Liver (tissue), 9 donors: Measurements from ENCODE around the gene LIN9. TPM values are rescaled to one million over a fixed set of nuclear protein-coding genes. Genes with fewer than 3 reads are reported as not detected.

Experiments
- DNase-seq: peaks from one replicate; pipeline ENCODE4 v3.0.0-alpha.2; 2017; ENCODE audit warnings: low spot score
- H3K27ac ChIP-seq, 2 donors: one replicate each; pipeline ENCODE4 v1.7.0; 2013; ENCODE audit warnings: inconsistent platforms in 2 of 2, low read length in 2 of 2, control low read depth in 1 of 2, low read depth in 1 of 2, mild to moderate bottlenecking in 1 of 2
- H3K27me3 ChIP-seq, 4 donors: one replicate each; pipeline versions ENCODE4 v1.6.1 to v1.7.0; 2013; ENCODE audit warnings: low read length in 3 of 4, inconsistent platforms in 1 of 4, mild to moderate bottlenecking in 1 of 4, moderate library complexity in 1 of 4; ENCODE audit not compliant: control insufficient read depth in 4 of 4, insufficient read depth in 4 of 4
- H3K36me3 ChIP-seq, 4 donors: one replicate each; pipeline versions ENCODE4 v1.6.1 to v1.7.0; 2013; ENCODE audit warnings: low read length in 3 of 4, mild to moderate bottlenecking in 3 of 4, low read depth in 1 of 4, moderate library complexity in 1 of 4; ENCODE audit not compliant: control insufficient read depth in 4 of 4, insufficient read depth in 3 of 4
- H3K4me1 ChIP-seq, 4 donors: one replicate each; pipeline versions ENCODE4 v1.6.1 to v1.7.0; 2013; ENCODE audit warnings: low read length in 3 of 4, mild to moderate bottlenecking in 3 of 4, moderate library complexity in 1 of 4; ENCODE audit not compliant: control insufficient read depth in 4 of 4, insufficient read depth in 4 of 4
- H3K4me3 ChIP-seq, 3 donors: one replicate each; pipeline versions ENCODE4 v1.6.1 to v1.7.0; 2013; ENCODE audit warnings: low read length in 3 of 3, control low read depth in 1 of 3, low read depth in 1 of 3, mild to moderate bottlenecking in 1 of 3
- H3K9ac ChIP-seq, 2 donors: one replicate each; pipeline ENCODE4 v1.7.0; 2013; ENCODE audit warnings: low read length in 2 of 2, mild to moderate bottlenecking in 2 of 2, moderate library complexity in 2 of 2, control low read depth in 1 of 2, low read depth in 1 of 2
- H3K9me3 ChIP-seq, 4 donors: one replicate each; pipeline versions ENCODE4 v1.6.1 to v1.7.0; 2013; ENCODE audit warnings: low read length in 3 of 4; ENCODE audit not compliant: control insufficient read depth in 4 of 4
- EGR1 ChIP-seq, 2 donors: IDR thresholded peaks; 2 replicates each; pipeline ENCODE4 v1.6.1; 2016 to 2018; ENCODE audit warnings: antibody characterized with exemption in 2 of 2, low read depth in 2 of 2
- FOXA1 ChIP-seq: IDR thresholded peaks from 2 replicates; pipeline ENCODE4 v1.6.1; 2016; ENCODE audit warnings: antibody characterized with exemption
- FOXA2 ChIP-seq: IDR thresholded peaks from 2 replicates; pipeline ENCODE4 v1.6.1; 2016; ENCODE audit warnings: antibody characterized with exemption
- GABPA ChIP-seq, 2 donors: IDR thresholded peaks in 1 of 2; conservative IDR thresholded peaks in 1 of 2; 2 replicates each; pipeline ENCODE4 v1.6.1; 2016; ENCODE audit warnings: antibody characterized with exemption in 2 of 2, mild to moderate bottlenecking in 1 of 2, moderate library complexity in 1 of 2
- HNF4A ChIP-seq, 2 donors: conservative IDR thresholded peaks; 2 replicates each; pipeline ENCODE4 v1.6.1; 2016; ENCODE audit warnings: antibody characterized with exemption in 2 of 2, mild to moderate bottlenecking in 2 of 2
- HNF4G ChIP-seq: IDR thresholded peaks from 2 replicates; pipeline ENCODE4 v1.6.1; 2016; ENCODE audit warnings: antibody characterized with exemption
- JUND ChIP-seq, 2 donors: IDR thresholded peaks; 2 replicates each; pipeline ENCODE4 v1.6.1; 2016; ENCODE audit warnings: antibody characterized with exemption in 2 of 2
- NR2F2 ChIP-seq: IDR thresholded peaks from 2 replicates; pipeline ENCODE4 v1.6.1; 2016; ENCODE audit warnings: antibody characterized with exemption
- RAD21 ChIP-seq, 2 donors: IDR thresholded peaks; 2 replicates each; pipeline ENCODE4 v1.6.1; 2016; ENCODE audit warnings: antibody characterized with exemption in 2 of 2, mild to moderate bottlenecking in 2 of 2
- RXRA ChIP-seq, 2 donors: IDR thresholded peaks; 2 replicates each; pipeline ENCODE4 v1.6.1; 2017 to 2018; ENCODE audit warnings: antibody characterized with exemption in 2 of 2, mild to moderate bottlenecking in 1 of 2
- SP1 ChIP-seq: IDR thresholded peaks from 2 replicates; pipeline ENCODE4 v1.6.1; 2018; ENCODE audit warnings: antibody characterized with exemption, mild to moderate bottlenecking
- TAF1 ChIP-seq: conservative IDR thresholded peaks from 2 replicates; pipeline ENCODE4 v1.6.1; 2016; ENCODE audit warnings: antibody characterized with exemption, mild to moderate bottlenecking
- YY1 ChIP-seq: IDR thresholded peaks from 2 replicates; pipeline ENCODE4 v1.6.1; 2016; ENCODE audit warnings: antibody characterized with exemption, mild to moderate bottlenecking
- WGBS: extraction: QIAGEN DNeasy Blood & Tissue Kit; methylation state at CpG from one replicate; pipeline ENCODE4 v1.1.7; 2013; 5-methylcytosine and 5-hydroxymethylcytosine counted together
- polyA plus RNA-seq, 2 donors: library from polyadenylated mRNA; stranded (reverse) in 1 of 2; unstranded in 1 of 2; fragments of 200-250 nt in 1 of 2; fragments of >200 nt in 1 of 2; fragmentation: Nextera tagmentation in 1 of 2; extraction: Ambion mirVana in 1 of 2; gene quantifications; one replicate each; pipeline versions ENCODE4 v1.2.1 to v1.2.3, GENCODE V29; 2013 to 2015
- total RNA-seq, 2 donors: library from RNA; depleted of rRNA; stranded (reverse); fragments of >200 nt; gene quantifications; one replicate each; pipeline ENCODE4 v1.2.3, GENCODE V29; 2014
- TF ChIP-seq, protein P1 (sequence below): IDR thresholded peaks from 2 replicates; pipeline ENCODE4 v1.6.1; 2016; ENCODE audit warnings: antibody characterized with exemption
- TF ChIP-seq, protein P2 (sequence below): fragments of 150-350 bp; IDR thresholded peaks from 2 replicates; pipeline ENCODE4 v1.5.1; 2017; ENCODE audit warnings: improper control_type of control experiment, low read depth, low read length; ENCODE audit not compliant: missing input control
- TF ChIP-seq, protein P3 (sequence below): IDR thresholded peaks from 2 replicates; pipeline ENCODE4 v1.6.1; 2016; ENCODE audit warnings: antibody characterized with exemption
- TF ChIP-seq, protein P4 (sequence below): IDR thresholded peaks from 2 replicates; pipeline ENCODE4 v1.6.1; 2016; ENCODE audit warnings: antibody characterized with exemption
- TF ChIP-seq, protein P5 (sequence below): IDR thresholded peaks from 2 replicates; pipeline ENCODE4 v1.6.1; 2016; ENCODE audit warnings: antibody characterized with exemption, mild to moderate bottlenecking
- donor health status: healthy.
- donor health status: healthy.
- donor health status: healthy.
- donor health status: healthy.
- donor health status: healthy.

The LIN9 gene
- total and polyA plus RNA-seq, 4 donors, result 0.50 to 7.9 (median 1.00) TPM

DNA sequence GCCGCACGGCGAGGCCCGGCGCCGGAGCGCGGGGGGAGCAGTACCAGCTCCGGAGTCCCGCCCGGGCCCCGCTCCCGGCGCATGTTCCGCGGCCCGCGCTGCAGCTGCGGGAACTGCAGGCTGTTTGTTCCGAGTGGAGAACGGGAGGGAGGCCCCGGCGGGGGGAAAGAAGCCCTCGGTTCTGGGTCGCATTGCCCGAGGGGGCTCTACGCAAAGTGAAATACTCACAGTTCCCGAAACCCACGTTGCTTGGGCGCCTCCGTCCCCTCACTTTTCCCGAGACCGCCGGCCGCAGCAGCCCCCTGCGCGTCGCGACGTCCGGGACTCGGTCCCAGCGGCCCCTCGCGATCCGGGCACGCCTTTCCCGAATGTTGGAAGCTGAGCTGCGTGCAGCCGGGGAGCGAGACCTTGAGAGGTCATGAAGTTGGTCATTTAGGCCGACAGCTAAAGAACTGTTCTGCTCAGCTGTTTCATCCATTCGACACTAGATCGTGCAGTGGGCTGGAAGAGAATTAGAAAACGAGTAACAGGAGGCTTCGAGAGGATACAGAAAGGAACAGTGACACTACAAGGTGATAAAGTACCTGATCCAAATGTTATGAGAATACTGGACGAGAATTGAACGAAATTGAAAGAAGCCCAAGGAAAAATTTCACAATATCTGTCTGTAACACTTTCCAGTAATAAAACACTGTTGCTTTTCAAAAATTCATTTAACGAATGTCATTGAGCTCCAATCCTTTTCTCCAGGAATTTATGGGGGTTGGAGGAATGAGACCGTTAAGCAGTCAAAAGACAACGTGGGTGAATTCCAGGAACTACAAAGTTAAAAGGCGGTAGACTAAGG lies 657 bp upstream of the LIN9 start:
- 4% methylated on average over 62 of the region's 62 CpGs for WGBS
- peaks cover 3 to 18% (median 7%) of the 10 kb centered on the region in 4 donors for H3K4me1 ChIP-seq
- no peak for DNase-seq
- H3K27me3 ChIP-seq, result peaks cover 0 to 2% (median 0%) of the 10 kb centered on the region in 4 donors
- H3K27ac ChIP-seq, result peak overlapping the region; percentile 23 to 46
- H3K9ac ChIP-seq, result peak overlapping the region; percentile 47 to 53
- TF ChIP-seq, protein P1, sequence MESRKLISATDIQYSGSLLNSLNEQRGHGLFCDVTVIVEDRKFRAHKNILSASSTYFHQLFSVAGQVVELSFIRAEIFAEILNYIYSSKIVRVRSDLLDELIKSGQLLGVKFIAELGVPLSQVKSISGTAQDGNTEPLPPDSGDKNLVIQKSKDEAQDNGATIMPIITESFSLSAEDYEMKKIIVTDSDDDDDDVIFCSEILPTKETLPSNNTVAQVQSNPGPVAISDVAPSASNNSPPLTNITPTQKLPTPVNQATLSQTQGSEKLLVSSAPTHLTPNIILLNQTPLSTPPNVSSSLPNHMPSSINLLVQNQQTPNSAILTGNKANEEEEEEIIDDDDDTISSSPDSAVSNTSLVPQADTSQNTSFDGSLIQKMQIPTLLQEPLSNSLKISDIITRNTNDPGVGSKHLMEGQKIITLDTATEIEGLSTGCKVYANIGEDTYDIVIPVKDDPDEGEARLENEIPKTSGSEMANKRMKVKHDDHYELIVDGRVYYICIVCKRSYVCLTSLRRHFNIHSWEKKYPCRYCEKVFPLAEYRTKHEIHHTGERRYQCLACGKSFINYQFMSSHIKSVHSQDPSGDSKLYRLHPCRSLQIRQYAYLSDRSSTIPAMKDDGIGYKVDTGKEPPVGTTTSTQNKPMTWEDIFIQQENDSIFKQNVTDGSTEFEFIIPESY, result no peak
- no peak for TF ChIP-seq HNF4A (conservative IDR thresholded peaks at IDR 0.05)
- TF ChIP-seq HNF4G, result no peak
- no peak for TF ChIP-seq NR2F2
- no peaks in the 10 kb centered on the region for H3K36me3 ChIP-seq
- peak overlapping the region; percentile 54 to 99 (median 62) for H3K4me3 ChIP-seq
- no peaks in the 10 kb centered on the region for H3K9me3 ChIP-seq

DNA sequence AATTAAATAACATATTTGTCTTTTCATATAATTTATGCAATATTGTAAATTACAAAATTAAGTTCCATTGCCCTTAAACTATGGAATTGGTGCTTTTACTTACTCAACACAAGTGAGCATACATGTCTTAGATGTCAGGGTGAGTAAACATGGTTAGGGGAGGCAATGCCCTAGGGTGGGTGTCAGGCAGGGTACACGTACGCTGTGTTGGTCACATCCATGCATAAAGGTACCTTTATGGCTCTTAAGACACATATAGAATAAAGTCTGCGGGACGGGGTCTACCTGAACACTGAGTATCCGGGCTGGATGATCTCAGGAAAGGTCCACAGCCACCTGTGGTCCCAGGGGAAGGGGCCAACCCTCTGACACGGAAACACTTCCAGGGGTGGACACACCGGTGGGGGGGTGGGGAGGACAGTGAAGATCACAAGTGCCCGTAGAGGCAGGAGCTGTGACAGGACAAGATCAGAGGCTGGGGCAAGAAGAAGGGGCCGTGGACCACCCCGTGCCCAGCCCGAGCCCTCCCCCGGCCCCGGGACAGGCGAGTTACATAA lies 720 bp downstream of the LIN9 start:
- Histone ChIP-seq H3K27me3 (peaks cover 0 to 2% (median 0%) of the 10 kb centered on the region in 4 donors), H3K4me1 (peaks cover 3 to 18% (median 7%) of the 10 kb centered on the region in 4 donors), H3K9me3 (no peaks in the 10 kb centered on the region), H3K9ac (peak overlapping the region in 1 of 2 donors; percentile 54), H3K27ac (no peak overlapping the region), H3K36me3 (no peaks in the 10 kb centered on the region), H3K4me3 (peak overlapping the region; percentile 51 to 99 (median 86))
- no peak for TF ChIP-seq SP1
- no peak for TF ChIP-seq RAD21 (IDR thresholded peaks at IDR 0.05)
- TF ChIP-seq FOXA2, result no peak
- TF ChIP-seq NR2F2, result no peak
- no peak for TF ChIP-seq FOXA1
- no peak for TF ChIP-seq EGR1 (IDR thresholded peaks at IDR 0.05; ENCODE audit: low read depth in 2 of 2)
- TF ChIP-seq TAF1, result no peak
- no peak for TF ChIP-seq YY1
- no peak for TF ChIP-seq JUND (IDR thresholded peaks at IDR 0.05)
- TF ChIP-seq GABPA (IDR thresholded peaks at IDR 0.05 in 1 of 2, conservative IDR thresholded peaks at IDR 0.05 in 1 of 2), result no peak
- TF ChIP-seq, protein P2, sequence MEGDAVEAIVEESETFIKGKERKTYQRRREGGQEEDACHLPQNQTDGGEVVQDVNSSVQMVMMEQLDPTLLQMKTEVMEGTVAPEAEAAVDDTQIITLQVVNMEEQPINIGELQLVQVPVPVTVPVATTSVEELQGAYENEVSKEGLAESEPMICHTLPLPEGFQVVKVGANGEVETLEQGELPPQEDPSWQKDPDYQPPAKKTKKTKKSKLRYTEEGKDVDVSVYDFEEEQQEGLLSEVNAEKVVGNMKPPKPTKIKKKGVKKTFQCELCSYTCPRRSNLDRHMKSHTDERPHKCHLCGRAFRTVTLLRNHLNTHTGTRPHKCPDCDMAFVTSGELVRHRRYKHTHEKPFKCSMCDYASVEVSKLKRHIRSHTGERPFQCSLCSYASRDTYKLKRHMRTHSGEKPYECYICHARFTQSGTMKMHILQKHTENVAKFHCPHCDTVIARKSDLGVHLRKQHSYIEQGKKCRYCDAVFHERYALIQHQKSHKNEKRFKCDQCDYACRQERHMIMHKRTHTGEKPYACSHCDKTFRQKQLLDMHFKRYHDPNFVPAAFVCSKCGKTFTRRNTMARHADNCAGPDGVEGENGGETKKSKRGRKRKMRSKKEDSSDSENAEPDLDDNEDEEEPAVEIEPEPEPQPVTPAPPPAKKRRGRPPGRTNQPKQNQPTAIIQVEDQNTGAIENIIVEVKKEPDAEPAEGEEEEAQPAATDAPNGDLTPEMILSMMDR, result no peak
- TF ChIP-seq, protein P3, sequence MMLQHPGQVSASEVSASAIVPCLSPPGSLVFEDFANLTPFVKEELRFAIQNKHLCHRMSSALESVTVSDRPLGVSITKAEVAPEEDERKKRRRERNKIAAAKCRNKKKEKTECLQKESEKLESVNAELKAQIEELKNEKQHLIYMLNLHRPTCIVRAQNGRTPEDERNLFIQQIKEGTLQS, result no peak
- TF ChIP-seq, protein P1, result no peak
- no peak for TF ChIP-seq RXRA (IDR thresholded peaks at IDR 0.05)
- no peak for TF ChIP-seq HNF4A (conservative IDR thresholded peaks at IDR 0.05)
- TF ChIP-seq, protein P4, sequence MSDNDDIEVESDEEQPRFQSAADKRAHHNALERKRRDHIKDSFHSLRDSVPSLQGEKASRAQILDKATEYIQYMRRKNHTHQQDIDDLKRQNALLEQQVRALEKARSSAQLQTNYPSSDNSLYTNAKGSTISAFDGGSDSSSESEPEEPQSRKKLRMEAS, result no peak
- TF ChIP-seq, protein P5, sequence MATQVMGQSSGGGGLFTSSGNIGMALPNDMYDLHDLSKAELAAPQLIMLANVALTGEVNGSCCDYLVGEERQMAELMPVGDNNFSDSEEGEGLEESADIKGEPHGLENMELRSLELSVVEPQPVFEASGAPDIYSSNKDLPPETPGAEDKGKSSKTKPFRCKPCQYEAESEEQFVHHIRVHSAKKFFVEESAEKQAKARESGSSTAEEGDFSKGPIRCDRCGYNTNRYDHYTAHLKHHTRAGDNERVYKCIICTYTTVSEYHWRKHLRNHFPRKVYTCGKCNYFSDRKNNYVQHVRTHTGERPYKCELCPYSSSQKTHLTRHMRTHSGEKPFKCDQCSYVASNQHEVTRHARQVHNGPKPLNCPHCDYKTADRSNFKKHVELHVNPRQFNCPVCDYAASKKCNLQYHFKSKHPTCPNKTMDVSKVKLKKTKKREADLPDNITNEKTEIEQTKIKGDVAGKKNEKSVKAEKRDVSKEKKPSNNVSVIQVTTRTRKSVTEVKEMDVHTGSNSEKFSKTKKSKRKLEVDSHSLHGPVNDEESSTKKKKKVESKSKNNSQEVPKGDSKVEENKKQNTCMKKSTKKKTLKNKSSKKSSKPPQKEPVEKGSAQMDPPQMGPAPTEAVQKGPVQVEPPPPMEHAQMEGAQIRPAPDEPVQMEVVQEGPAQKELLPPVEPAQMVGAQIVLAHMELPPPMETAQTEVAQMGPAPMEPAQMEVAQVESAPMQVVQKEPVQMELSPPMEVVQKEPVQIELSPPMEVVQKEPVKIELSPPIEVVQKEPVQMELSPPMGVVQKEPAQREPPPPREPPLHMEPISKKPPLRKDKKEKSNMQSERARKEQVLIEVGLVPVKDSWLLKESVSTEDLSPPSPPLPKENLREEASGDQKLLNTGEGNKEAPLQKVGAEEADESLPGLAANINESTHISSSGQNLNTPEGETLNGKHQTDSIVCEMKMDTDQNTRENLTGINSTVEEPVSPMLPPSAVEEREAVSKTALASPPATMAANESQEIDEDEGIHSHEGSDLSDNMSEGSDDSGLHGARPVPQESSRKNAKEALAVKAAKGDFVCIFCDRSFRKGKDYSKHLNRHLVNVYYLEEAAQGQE, result no peak
- no peak for TF ChIP-seq HNF4G
- 7% methylated on average over 14 of the region's 14 CpGs for WGBS
- peak; percentile 56 for DNase-seq
